H1 (cell line): ENCODE measurements around the gene CRABP2. TPM values are rescaled to one million over a fixed set of nuclear protein-coding genes. Genes with fewer than 3 reads are reported as not detected.

Source experiments
- CTCF ChIA-PET: fragments of 300-600 bp; sonication (Branson Sonifier 250); formaldehyde crosslinking; loops from one replicate; lab custom pipeline; 2021; ENCODE audit not compliant: partially characterized antibody; lab: Charles Lee
- POLR2A ChIA-PET: fragments of 300-600 bp; sonication (Branson Sonifier 250); formaldehyde crosslinking; loops from one replicate; lab custom pipeline; 2021; ENCODE audit warnings: inconsistent platforms; ENCODE audit not compliant: partially characterized antibody; lab: Charles Lee
- DNase-seq, 2 experiments: peaks; one replicate each; pipeline versions ENCODE4 v3.0.0 to v3.0.0-alpha.2; 2010 to 2022; ENCODE audit warnings: low spot score in 2 of 2, low read depth in 1 of 2, mixed read lengths in 1 of 2
- FAIRE-seq: peaks from 2 replicates; lab custom pipeline; 2011; peaks lifted over from hg19 to GRCh38; lab: Jason Lieb, UNC
- H2AFZ ChIP-seq: 2 replicates; pipeline ENCODE4 v1.8.1; 2012; ENCODE audit warnings: low read length, inconsistent platforms
- H2AK5ac ChIP-seq: 2 replicates; pipeline ENCODE4 v1.6.1; 2013; ENCODE audit warnings: low read depth, low read length
- H2BK120ac ChIP-seq: replicated peaks from 2 replicates; pipeline ENCODE3; 2013; ENCODE audit warnings: low read depth, low read length, inconsistent platforms
- H2BK12ac ChIP-seq: 2 replicates; pipeline ENCODE4 v1.6.1; 2013; ENCODE audit warnings: low read depth, low read length
- H2BK15ac ChIP-seq: 2 replicates; pipeline ENCODE4 v1.6.1; 2013; ENCODE audit warnings: low read length
- H2BK20ac ChIP-seq: 2 replicates; pipeline ENCODE4 v1.6.1; 2013; ENCODE audit warnings: low read length
- H2BK5ac ChIP-seq: 2 replicates; pipeline ENCODE4 v1.6.1; 2013; ENCODE audit warnings: low read depth, low read length
- H3K14ac ChIP-seq: 2 replicates; pipeline ENCODE4 v1.6.1; 2013; ENCODE audit warnings: inconsistent platforms; ENCODE audit not compliant: insufficient read length
- H3K18ac ChIP-seq: 2 replicates; pipeline ENCODE4 v1.6.1; 2013; ENCODE audit warnings: low read length; ENCODE audit errors: extremely low read depth
- H3K23ac ChIP-seq: 2 replicates; pipeline ENCODE4 v1.6.1; 2013; ENCODE audit warnings: inconsistent platforms; ENCODE audit not compliant: insufficient read length
- H3K23me2 ChIP-seq: 2 replicates; pipeline ENCODE4 v1.6.1; 2013; ENCODE audit warnings: low read depth, low read length
- H3K27ac ChIP-seq: 2 replicates; pipeline ENCODE4 v1.6.1; 2011; ENCODE audit warnings: low read depth, low read length, inconsistent platforms
- H3K27me3 ChIP-seq, 4 experiments: replicated peaks in 1 of 4; 1 replicate in 1 of 4; 2 replicates in 3 of 4; pipeline versions ENCODE4 v1.6.1 to v1.8.1; 2011 to 2013; ENCODE audit warnings: low read length in 3 of 4, mild to moderate bottlenecking in 3 of 4, inconsistent platforms in 2 of 4, mixed read lengths in 2 of 4, moderate library complexity in 1 of 4; ENCODE audit not compliant: control insufficient read depth in 3 of 4, insufficient read depth in 3 of 4; ENCODE audit errors: extremely low read depth in 1 of 4
- H3K36me3 ChIP-seq, 4 experiments: 2 replicates each; pipeline versions ENCODE4 v1.6.1 to v1.8.1; 2011 to 2013; ENCODE audit warnings: mild to moderate bottlenecking in 4 of 4, low read length in 3 of 4, moderate library complexity in 2 of 4, control low read depth in 1 of 4, inconsistent platforms in 1 of 4; ENCODE audit not compliant: insufficient read depth in 4 of 4, control insufficient read depth in 2 of 4
- H3K4ac ChIP-seq: replicated peaks from 2 replicates; pipeline ENCODE3; 2013; ENCODE audit warnings: low read length, low read depth, mixed read lengths, inconsistent platforms; ENCODE audit not compliant: insufficient read length
- H3K4me1 ChIP-seq, 4 experiments: replicated peaks in 1 of 4; 1 replicate in 1 of 4; 2 replicates in 3 of 4; pipeline versions ENCODE4 v1.6.1 to v1.8.1; 2011 to 2013; ENCODE audit warnings: low read length in 3 of 4, inconsistent platforms in 2 of 4, mixed read lengths in 1 of 4; ENCODE audit not compliant: insufficient read depth in 4 of 4, control insufficient read depth in 3 of 4
- H3K4me2 ChIP-seq, 2 experiments: 2 replicates each; pipeline versions ENCODE4 v1.6.1 to v1.8.1; 2011 to 2013; ENCODE audit warnings: low read depth in 2 of 2, low read length in 2 of 2, control low read depth in 1 of 2, inconsistent platforms in 1 of 2, mild to moderate bottlenecking in 1 of 2; ENCODE audit not compliant: insufficient read depth in 1 of 2
- H3K4me3 ChIP-seq, 4 experiments: fragments of 200-600, 300-600 bp in 1 of 4; sonication (generic), shearing (Covaris generic), sonication (Bioruptor Twin) in 1 of 4; 2 replicates each; pipeline versions ENCODE4 v1.5.1 to v1.8.1; 2011 to 2016; ENCODE audit warnings: low read length in 4 of 4, low read depth in 3 of 4, control low read depth in 2 of 4, inconsistent platforms in 2 of 4, mild to moderate bottlenecking in 2 of 4, mixed read lengths in 1 of 4, moderate library complexity in 1 of 4; ENCODE audit not compliant: insufficient read depth in 2 of 4; ENCODE audit errors: extremely low read depth in 1 of 4
- H3K56ac ChIP-seq: replicated peaks from 2 replicates; pipeline ENCODE3; 2013; ENCODE audit warnings: low read depth, mild to moderate bottlenecking, mixed read lengths, low read length, inconsistent platforms; ENCODE audit not compliant: insufficient read length
- H3K79me1 ChIP-seq: 2 replicates; pipeline ENCODE4 v1.6.1; 2013; ENCODE audit warnings: low read depth, low read length, control low read depth
- H3K79me2 ChIP-seq, 2 experiments: 2 replicates each; pipeline versions ENCODE4 v1.6.1 to v1.8.1; 2012 to 2013; ENCODE audit warnings: low read length in 2 of 2, mild to moderate bottlenecking in 2 of 2, inconsistent platforms in 1 of 2; ENCODE audit not compliant: insufficient read depth in 2 of 2, control insufficient read depth in 1 of 2
- H3K9ac ChIP-seq, 4 experiments: replicated peaks in 1 of 4; 1 replicate in 1 of 4; 2 replicates in 3 of 4; pipeline versions ENCODE4 v1.6.1 to v1.8.1; 2011 to 2013; ENCODE audit warnings: low read depth in 3 of 4, low read length in 3 of 4, control low read depth in 2 of 4, mild to moderate bottlenecking in 2 of 4, moderate library complexity in 2 of 4, inconsistent platforms in 1 of 4; ENCODE audit errors: extremely low read depth in 1 of 4
- H3K9me3 ChIP-seq, 2 experiments: 2 replicates each; pipeline versions ENCODE4 v1.6.1 to v1.8.1; 2012 to 2013; ENCODE audit warnings: mild to moderate bottlenecking in 2 of 2, moderate library complexity in 2 of 2, control low read depth in 1 of 2, inconsistent platforms in 1 of 2, low read depth in 1 of 2, low read length in 1 of 2, mixed read lengths in 1 of 2; ENCODE audit not compliant: insufficient read depth in 2 of 2
- H4K20me1 ChIP-seq, 2 experiments: replicated peaks in 1 of 2; 2 replicates each; pipeline versions ENCODE3 to v1.8.1; 2011 to 2013; ENCODE audit warnings: inconsistent platforms in 2 of 2, low read length in 2 of 2, mild to moderate bottlenecking in 1 of 2; ENCODE audit not compliant: insufficient read depth in 2 of 2, control insufficient read depth in 1 of 2
- H4K5ac ChIP-seq: 2 replicates; pipeline ENCODE4 v1.6.1; 2013; ENCODE audit warnings: low read length, low read depth, mixed read lengths, inconsistent platforms; ENCODE audit not compliant: insufficient read length
- H4K8ac ChIP-seq: 2 replicates; pipeline ENCODE4 v1.8.0; 2013; ENCODE audit warnings: mild to moderate bottlenecking, moderate library complexity, low read length, inconsistent platforms; ENCODE audit not compliant: insufficient read depth; ENCODE audit errors: extremely low read depth
- H4K91ac ChIP-seq: replicated peaks from 2 replicates; pipeline ENCODE3; 2013; ENCODE audit warnings: low read length, mixed read lengths, inconsistent platforms; ENCODE audit not compliant: insufficient read length
- CBX8 ChIP-seq: fragments of 300-800, 300-1000 bp; sonication (generic); IDR thresholded peaks from 2 replicates; pipeline ENCODE4 v1.7.1; 2016; ENCODE audit warnings: low read depth, low read length, borderline replicate concordance
- CREB1 ChIP-seq: IDR thresholded peaks from 2 replicates; pipeline ENCODE4 v1.6.1; 2012; ENCODE audit warnings: inconsistent platforms
- KDM1A ChIP-seq: fragments of 200-600, 300-600 bp; sonication (generic); IDR thresholded peaks from 2 replicates; pipeline ENCODE4 v1.7.1; 2016; ENCODE audit warnings: mild to moderate bottlenecking, low read length, borderline replicate concordance
- NANOG ChIP-seq: IDR thresholded peaks from 2 replicates; pipeline ENCODE4 v1.6.1; 2011; ENCODE audit warnings: low read length, low read depth, mild to moderate bottlenecking, inconsistent platforms; ENCODE audit not compliant: insufficient read depth, poor library complexity, severe bottlenecking
- POLR2AphosphoS5 ChIP-seq: IDR thresholded peaks from 2 replicates; pipeline ENCODE4 v1.6.1; 2011; ENCODE audit warnings: low read depth, low read length
- SIN3A ChIP-seq, 2 experiments: IDR thresholded peaks in 1 of 2; conservative IDR thresholded peaks in 1 of 2; 2 replicates each; pipeline ENCODE4 v1.6.1; 2011 to 2012; ENCODE audit warnings: low read length in 2 of 2, improper control_type of control experiment in 1 of 2, low read depth in 1 of 2, mild to moderate bottlenecking in 1 of 2
- SRF ChIP-seq: IDR thresholded peaks from 2 replicates; pipeline ENCODE4 v1.6.1; 2011; ENCODE audit warnings: mild to moderate bottlenecking, low read depth, low read length, moderate library complexity
- whole genome bisulfite sequencing, 2 experiments: shearing (Covaris generic) in 1 of 2; methylation state at CpG; one replicate each; pipeline versions ENCODE4 v1.1.6 to v1.1.7; 2013 to 2015; ENCODE audit warnings: low lambda C conversion rate in 2 of 2, mixed read lengths in 2 of 2, inconsistent platforms in 1 of 2, low coverage in 1 of 2, missing lambda C conversion rate in 1 of 2; ENCODE audit not compliant: insufficient replicate concordance in 2 of 2, insufficient coverage in 1 of 2, insufficient read length in 1 of 2; ENCODE audit errors: extremely low coverage in 1 of 2, missing lambda C conversion rate in 1 of 2; 5-methylcytosine and 5-hydroxymethylcytosine counted together
- polyA plus RNA-seq, 7 experiments: library from polyadenylated mRNA; depleted of rRNA in 3 of 7; stranded (reverse) in 5 of 7; unstranded in 2 of 7; fragments of >200 nt in 5 of 7; fragments of 200-250 nt in 2 of 7; gene quantifications; 1 replicate in 5 of 7; 2 replicates in 1 of 7; 4 replicates in 1 of 7; pipeline versions ENCODE4 v1.2.1 to v1.2.3, GENCODE V29; 2011 to 2013; ENCODE audit warnings: missing spikeins in 2 of 7, mixed read lengths in 2 of 7
- total RNA-seq: library from RNA; stranded (reverse); fragmentation: NEBNext Ultra II Directional; extraction: Animal tissue kit (Norgen Biotek cat#: 25700); gene quantifications from 2 replicates; pipeline ENCODE4 v1.2.1, GENCODE V29; 2021
- TF ChIP-seq, protein P1 (sequence below): IDR thresholded peaks from 2 replicates; pipeline ENCODE4 v1.6.1; 2012; ENCODE audit warnings: low read length, inconsistent platforms

Gene CRABP2
- total and polyA plus RNA-seq, 2 of the 8 experiments (the other 6 are each of a cell fraction or from before 2014, with no cell fraction given), result 69.2 to 119 TPM

DNA sequence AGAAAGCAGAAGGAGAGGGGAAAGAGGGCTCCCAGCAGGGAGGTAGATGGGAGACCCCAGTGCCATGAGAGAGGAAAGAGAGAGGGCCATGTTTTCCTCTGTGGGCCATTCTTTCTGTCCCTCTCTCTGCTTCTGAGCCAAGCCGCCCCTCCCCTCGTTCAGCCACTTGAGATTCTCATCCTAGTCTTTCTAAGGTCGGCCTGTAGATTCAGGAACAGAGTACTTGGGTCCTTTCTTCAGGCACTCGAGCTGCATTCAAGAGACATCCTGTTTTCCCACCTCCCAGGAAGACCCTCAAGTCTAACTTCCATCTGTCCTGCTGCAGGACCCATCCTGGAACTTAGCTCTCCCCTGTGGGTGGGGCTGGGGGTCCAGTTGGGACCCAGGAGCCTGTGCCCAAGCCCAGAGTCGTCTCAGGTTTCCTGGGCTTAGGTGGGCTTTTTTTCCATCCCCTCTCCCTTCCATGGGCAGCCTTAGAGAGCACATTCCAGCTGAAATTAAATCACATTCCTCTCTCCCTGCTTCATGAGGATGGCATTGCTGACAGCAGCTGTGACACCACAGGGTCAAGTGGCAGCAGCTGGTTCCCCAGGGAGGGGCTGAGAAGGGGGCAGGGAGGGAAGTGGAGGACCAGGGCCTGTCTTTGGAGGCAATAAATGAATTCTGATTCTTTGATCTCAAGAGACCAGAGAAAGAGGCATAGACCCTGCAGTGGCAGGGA, 41.2 kb downstream of the CRABP2 start:
- peak overlapping the region in 2 of 4 experiments; percentile 14 to 40; a peak in 3 of 7 replicates for H3K9ac ChIP-seq
- CTCF ChIA-PET, result interaction anchor here (0.6 to 66.0 kb wide), 5 partner anchors 20 to 345 kb away, joined by 3 to 4284 read pairs (median 254); partner anchors contain the start of genes BCAN, CRABP2, HAPLN2 and ISG20L2
- no peak for DNase-seq
- TF ChIP-seq POLR2AphosphoS5 (no peak), SRF (no peak), KDM1A (no peak), CBX8 (no peak), NANOG (peak; percentile 44), CREB1 (0 out of 2 replicates have a peak, but pooled peaks have one; percentile 30), SIN3A (conservative IDR thresholded peaks at IDR 0.05 in 1 of 2, IDR thresholded peaks at IDR 0.05 in 1 of 2; ENCODE audit: low read depth in 1 of 2, low read length in 2 of 2) (peak; percentile 89 to 91)
- TF ChIP-seq, protein P1, sequence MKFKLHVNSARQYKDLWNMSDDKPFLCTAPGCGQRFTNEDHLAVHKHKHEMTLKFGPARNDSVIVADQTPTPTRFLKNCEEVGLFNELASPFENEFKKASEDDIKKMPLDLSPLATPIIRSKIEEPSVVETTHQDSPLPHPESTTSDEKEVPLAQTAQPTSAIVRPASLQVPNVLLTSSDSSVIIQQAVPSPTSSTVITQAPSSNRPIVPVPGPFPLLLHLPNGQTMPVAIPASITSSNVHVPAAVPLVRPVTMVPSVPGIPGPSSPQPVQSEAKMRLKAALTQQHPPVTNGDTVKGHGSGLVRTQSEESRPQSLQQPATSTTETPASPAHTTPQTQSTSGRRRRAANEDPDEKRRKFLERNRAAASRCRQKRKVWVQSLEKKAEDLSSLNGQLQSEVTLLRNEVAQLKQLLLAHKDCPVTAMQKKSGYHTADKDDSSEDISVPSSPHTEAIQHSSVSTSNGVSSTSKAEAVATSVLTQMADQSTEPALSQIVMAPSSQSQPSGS, result peak; percentile 61; the same call in 1 of the 2 replicates

More for the DNA sequence above, 41.2 kb downstream of the CRABP2 start:
- Histone ChIP-seq H3K4me2 (peak overlapping the region; percentile 13 to 45; a peak in 3 of 4 replicates), H3K18ac (peak overlapping the region; percentile 96), H3K56ac (no peak overlapping the region), H2BK12ac (peak overlapping the region; percentile 99), H2AK5ac (peak overlapping the region; percentile 93), H4K5ac (peak overlapping the region; percentile 10), H4K8ac (0 out of 2 replicates have a peak overlapping the region, but pooled peaks have one; percentile 14), H3K27ac (no peak overlapping the region), H4K20me1 (no peaks in the 10 kb centered on the region), H3K79me2 (no peaks in the 10 kb centered on the region), H3K79me1 (no peaks in the 10 kb centered on the region; the same call in 1 of the 2 replicates), H3K4ac (peak overlapping the region; percentile 79), H3K27me3 (peaks cover 0 to 6% (median 3%) of the 10 kb centered on the region in 4 experiments; a peak in 1 of 7 replicates), H3K36me3 (no peaks in the 10 kb centered on the region), H3K23ac (no peak overlapping the region), H2BK20ac (peak overlapping the region; percentile 99), H2AFZ (no peak overlapping the region), H3K14ac (no peak overlapping the region), H3K9me3 (no peaks in the 10 kb centered on the region), H3K4me1 (peaks cover 19 to 74% (median 66%) of the 10 kb centered on the region in 4 experiments), H2BK15ac (peak overlapping the region; percentile 77; the same call in 1 of the 2 replicates), H2BK5ac (peak overlapping the region; percentile 98; the same call in 1 of the 2 replicates), H3K23me2 (peaks cover 5% of the 10 kb centered on the region), H2BK120ac (peak overlapping the region; percentile 57), H4K91ac (peak overlapping the region; percentile 81), H3K4me3 (peak overlapping the region in 1 of 4 experiments; percentile 5; a peak in 2 of 8 replicates)
- no peak for FAIRE-seq
- WGBS, 2 experiments, result 47% methylated on average over 5 of the region's 5 CpGs; no CpG with 5 or more reads in 1 of the 2 experiments
- POLR2A ChIA-PET, result interaction anchor here (0.7 to 12.0 kb wide), 11 partner anchors 12 to 72 kb away, joined by 3 to 419 read pairs (median 5); partner anchors contain the start of genes CRABP2, ISG20L2, METTL25B and NES
